NCI-H526 treated with DMSO at 0.1 percent for 48 hours (cell line): Measurements from ENCODE around the gene MRPL48.
"Not testable (repeated sequence)": the region's sequence is repeated elsewhere in the genome, so short reads cannot be mapped to it uniquely, and the experiment has no call there.

ENCODE experiments used
- DNase-seq: peaks from one replicate; lab custom pipeline; 2025; lab: John Stamatoyannopoulos, UW

Gene MRPL48

DNA sequence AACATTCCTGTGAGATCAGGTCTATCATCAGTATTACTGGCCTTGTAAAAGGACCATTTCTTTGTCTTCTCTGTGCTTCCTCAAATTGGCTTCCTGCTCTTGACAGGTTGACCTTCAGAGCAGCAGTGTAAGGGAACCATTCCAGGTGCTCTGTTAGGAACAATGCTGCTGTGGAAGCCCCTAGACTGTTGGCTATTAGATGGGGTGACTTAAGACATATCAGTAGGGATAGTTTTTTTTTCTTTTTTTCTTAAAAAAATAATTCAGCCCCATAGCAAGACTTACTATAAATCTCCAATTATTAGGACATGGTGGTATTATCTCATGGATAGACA lies 51.4 kb downstream of the MRPL48 start:
- DNase-seq: no peak

- no peak for DNase-seq
Measured at GRCh38 chr11:73851046-73851764, 63.5 kb downstream of the MRPL48 start.

DNA sequence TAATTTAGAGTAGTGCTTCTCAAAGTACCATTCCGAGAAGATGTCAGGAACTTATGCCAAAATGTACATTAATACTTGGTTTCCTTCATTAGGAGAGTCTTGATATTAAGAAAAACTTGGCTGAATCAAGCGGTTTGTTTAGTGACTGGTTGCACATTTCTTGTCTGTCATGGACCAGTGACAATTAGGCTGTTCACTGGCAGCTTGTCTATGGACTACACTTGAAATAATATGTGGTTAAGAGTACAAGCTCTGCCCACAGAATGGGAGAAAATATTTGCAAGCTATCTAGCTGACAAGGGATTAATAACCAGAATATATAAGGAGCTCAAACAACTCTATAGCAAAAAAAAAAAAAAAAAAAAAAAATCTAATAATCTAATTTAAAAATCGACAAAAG lies 64.4 kb downstream of the MRPL48 start:
- no peak for DNase-seq

GRCh38 chr11:73854680-73855079 lies 67.0 kb downstream of the MRPL48 start:
- no peak for DNase-seq

GRCh38 chr11:73856031-73856567 lies 68.4 kb downstream of the MRPL48 start:
- DNase-seq: no peak

GRCh38 chr11:73859671-73860070 lies 72.0 kb downstream of the MRPL48 start:
- DNase-seq: no peak

GRCh38 chr11:73860202-73860601 lies 72.5 kb downstream of the MRPL48 start:
- no peak for DNase-seq

DNA sequence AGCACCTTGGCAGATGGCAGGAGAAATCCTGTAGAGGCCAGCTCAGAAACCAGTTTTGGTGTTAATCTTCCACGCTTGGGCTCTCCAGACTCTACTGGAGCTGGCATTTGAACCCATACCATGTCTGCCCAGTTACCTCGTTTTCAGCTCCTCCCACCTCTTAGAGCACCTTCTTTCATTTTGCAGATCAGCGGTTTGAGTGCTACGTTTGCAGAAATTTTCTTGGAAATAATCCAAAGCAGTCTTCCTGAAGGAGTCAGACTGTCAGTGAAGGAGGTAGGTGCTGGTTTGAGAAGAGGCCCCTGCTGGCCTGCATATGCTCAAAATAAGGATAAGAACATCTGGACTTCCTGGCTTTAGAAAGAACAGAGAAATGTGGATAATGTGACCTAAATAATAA lies 75.3 kb downstream of the MRPL48 start:
- DNase-seq: no peak

GRCh38 chr11:73866095-73866579 lies 78.5 kb downstream of the MRPL48 start:
- DNase-seq: no peak

DNA sequence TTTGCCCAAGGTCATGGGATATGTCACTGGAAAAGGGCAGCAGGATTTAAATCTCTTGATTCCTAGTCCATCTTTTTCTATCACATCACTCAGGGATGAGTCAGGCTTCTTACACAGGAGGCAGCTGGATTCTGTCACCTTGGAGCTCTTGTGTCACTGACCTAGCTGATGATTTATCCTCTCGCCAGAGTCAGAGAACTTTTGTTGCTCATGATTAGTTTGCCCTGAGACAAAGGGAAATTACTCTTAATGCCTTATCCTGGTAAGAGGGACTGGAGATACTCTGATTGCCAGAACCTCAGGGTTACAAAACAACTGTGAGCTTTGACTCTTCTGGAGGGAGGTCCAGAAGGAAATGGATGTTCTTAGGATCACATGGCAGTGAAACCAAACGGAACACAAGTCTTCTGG lies 78.9 kb downstream of the MRPL48 start:
- DNase-seq: no peak

DNA sequence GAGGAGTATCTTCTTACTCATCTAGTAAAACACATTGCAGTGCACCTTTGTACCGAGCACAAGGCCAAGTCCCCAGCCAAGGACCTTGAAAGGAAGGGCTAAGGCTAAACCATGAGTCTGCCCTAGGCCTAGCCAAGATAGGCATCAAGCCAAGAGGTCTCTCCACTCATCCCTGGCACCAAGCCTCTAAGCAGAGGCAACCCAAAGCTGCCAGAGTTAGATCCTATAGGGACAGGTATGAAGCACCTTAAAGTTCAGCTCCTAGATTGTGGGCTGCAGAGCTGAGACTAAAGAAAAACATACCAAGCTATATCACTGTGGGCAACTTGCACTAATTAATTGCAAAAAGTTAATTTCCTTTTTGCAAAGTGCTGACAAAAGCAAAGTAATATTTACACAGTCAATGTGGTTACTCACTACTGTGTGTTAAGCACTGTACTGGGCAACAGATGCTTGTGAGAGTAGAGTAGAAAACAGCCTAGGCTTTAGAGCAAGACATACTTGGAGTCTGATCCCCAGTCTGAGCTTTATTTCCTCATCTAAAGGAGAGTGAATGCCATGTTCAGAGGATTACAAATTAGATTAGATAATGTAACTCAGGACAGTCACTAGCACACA lies 81.8 kb downstream of the MRPL48 start:
- DNase-seq: no peak

GRCh38 chr11:73870261-73870660 lies 82.6 kb downstream of the MRPL48 start:
- no peak for DNase-seq

GRCh38 chr11:73872749-73873357 lies 85.2 kb downstream of the MRPL48 start:
- DNase-seq: no peak

DNA sequence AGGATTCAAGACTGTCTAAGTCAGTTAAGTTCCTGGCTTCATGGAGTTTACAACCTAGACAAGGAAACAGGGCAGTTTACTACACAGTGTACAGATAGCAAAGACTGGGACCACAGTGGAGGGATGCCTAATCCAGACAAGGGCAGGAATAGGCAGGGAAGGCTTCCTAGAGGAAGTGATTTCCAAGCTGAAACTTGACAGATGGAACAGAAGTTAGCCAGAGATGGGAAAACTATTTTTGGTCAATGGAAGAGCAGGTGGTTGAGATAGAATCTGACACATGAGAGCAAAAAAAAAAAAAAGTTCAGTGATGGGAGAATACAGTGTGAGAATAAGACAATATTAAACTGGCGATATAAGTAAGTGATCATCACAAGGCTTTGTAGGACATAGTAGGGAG lies 87.7 kb downstream of the MRPL48 start:
- no peak for DNase-seq

GRCh38 chr11:73875840-73876239 lies 88.2 kb downstream of the MRPL48 start:
- peak; percentile 10 for DNase-seq

GRCh38 chr11:73876424-73877310 lies 89.0 kb downstream of the MRPL48 start, which contains the start of the genes COA4 and PAAF1:
Gene COA4, minus strand, starts transcription at chr11:73876846. Its CDS starts 3,468 bp downstream, at chr11:73873378.
Gene PAAF1, plus strand, starts transcription at chr11:73876999. Its CDS starts 23 bp downstream, at chr11:73877022.
- DNase-seq: peak; percentile 99

- DNase-seq: no peak
Measured at GRCh38 chr11:73878771-73879170, 91.1 kb downstream of the MRPL48 start.

- not testable (repeated sequence) for DNase-seq
Measured at GRCh38 chr11:73880449-73880848, 92.8 kb downstream of the MRPL48 start.

DNA sequence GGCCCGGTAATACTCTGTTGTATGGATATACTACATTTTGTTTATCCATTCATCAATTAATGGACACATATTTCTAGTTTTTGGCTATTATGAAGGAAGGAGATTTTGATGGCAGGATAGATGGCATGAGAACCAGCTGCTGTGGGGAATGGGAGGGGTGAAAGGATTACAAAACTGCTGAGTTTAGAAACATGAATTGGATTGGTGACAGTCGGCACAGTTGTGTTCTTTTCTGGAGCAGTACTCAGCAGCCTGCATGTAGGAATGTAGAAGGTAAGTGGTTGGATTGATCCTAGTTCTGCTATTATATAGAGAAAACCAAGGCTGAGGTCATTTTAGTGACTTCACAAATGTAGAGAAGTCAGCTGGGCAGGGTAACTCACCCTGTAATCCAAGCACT lies 96.2 kb downstream of the MRPL48 start:
- DNase-seq: no peak

DNA sequence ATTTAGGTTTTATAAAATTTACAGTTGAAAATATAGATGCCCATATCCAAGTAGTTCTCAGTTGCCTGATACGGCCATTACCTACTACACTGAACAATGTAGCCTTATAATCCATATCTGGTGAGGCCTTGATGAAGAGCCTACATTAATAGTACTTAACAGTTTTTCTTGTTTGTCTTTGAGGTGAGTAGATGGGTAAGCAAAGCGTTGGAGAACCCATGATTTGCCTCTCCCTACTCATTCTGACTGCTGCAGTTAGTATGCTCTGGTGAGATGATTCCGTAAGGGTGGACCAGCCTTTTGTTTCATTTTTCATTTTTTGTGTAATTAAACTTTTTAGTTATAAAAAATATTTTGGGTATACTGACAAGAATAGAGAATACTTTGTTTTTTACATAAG lies 100.6 kb downstream of the MRPL48 start:
- DNase-seq: no peak

DNA sequence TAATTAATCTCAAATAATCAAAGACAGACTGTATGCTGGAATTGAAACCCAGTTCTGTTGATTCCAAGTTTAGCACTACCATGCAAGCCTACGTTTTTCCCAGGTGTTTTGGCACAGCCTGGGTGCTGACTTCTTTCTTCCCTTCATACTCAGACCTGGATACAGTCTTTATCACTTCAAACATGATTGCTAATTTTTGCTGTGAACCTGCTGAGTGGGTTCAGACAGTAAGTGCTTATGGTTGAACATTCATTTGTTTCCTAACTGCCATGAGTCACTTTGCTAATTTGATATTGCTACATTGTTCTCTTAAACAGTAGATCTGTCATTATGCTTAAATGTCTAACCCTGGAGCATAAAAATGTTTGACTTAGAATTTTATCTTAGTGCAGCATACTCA lies 101.3 kb downstream of the MRPL48 start:
- DNase-seq: no peak

- DNase-seq: no peak
Measured at GRCh38 chr11:73889536-73889935, 101.9 kb downstream of the MRPL48 start.
